ENCODE results near the gene MLXIPL.

- TF ChIP-seq CTCF (conservative IDR thresholded peaks at IDR 0.05 in 1 of 2, IDR thresholded peaks at IDR 0.05 in 1 of 2; ENCODE audit: extremely low read depth in 1 of 2, insufficient read depth in 1 of 2, low read depth in 1 of 2, low read length in 2 of 2): no peak
- no peak for TF ChIP-seq EZH2 (IDR thresholded peaks at IDR 0.05; ENCODE audit: borderline replicate concordance, low read length)
These were observed 76.5 kb downstream of the MLXIPL start for GRCh38 chr7:73547841-73548240.

Data from mammary epithelial cell (primary cell).